HepG2 (cell line): ENCODE results near the gene MRPL10. TPM values are rescaled to one million over a fixed set of nuclear protein-coding genes. Genes with fewer than 3 reads are reported as not detected.

Experiments
- ATAC-seq: fragments of 200-7000 bp; cut with Tn5 transposase; 3 replicates; pipeline ENCODE4 v1.9.1; 2020; ENCODE audit warnings: mild to moderate bottlenecking, moderate library complexity
- BruUV-seq: library from RNA; stranded (reverse); fragments of 400-500 nt; replicated peaks from 2 replicates; lab custom pipeline; 2021; lab: Mats Ljungman, UMichigan
- CTCF ChIA-PET: fragments of 300-600 bp; formaldehyde crosslinking; extraction: SDS; loops from one replicate; lab custom pipeline; 2021; ENCODE audit warnings: low total read pairs, inconsistent platforms, low intra/inter-chr PET ratio; lab: Yijun Ruan, JAX
- POLR2A ChIA-PET: fragments of 350-600 bp; sonication (Branson Sonifier 250); formaldehyde crosslinking; loops from one replicate; lab custom pipeline; 2020; ENCODE audit warnings: antibody characterized with exemption, inconsistent platforms; lab: Yijun Ruan, JAX
- DNase-seq: peaks from one replicate; pipeline ENCODE4 v3.0.0-alpha.2; 2015; ENCODE audit warnings: low spot score
- FAIRE-seq: peaks from 3 replicates; lab custom pipeline; 2011; peaks lifted over from hg19 to GRCh38; lab: Jason Lieb, UNC
- H2AFZ ChIP-seq: one replicate; pipeline ENCODE4 v1.6.1; 2011; ENCODE audit warnings: low read length, inconsistent platforms
- H3K27ac ChIP-seq: fragments of 300-600 bp; 3 replicates; pipeline ENCODE4 v1.8.0; 2011; ENCODE audit warnings: mixed run types, mild to moderate bottlenecking, mixed read lengths, low read length, inconsistent platforms; ENCODE audit not compliant: insufficient read depth; ENCODE audit errors: extremely low read length
- H3K27me3 ChIP-seq, 2 experiments: fragments of 200-600 bp in 1 of 2; 2 replicates in 1 of 2; 3 replicates in 1 of 2; pipeline versions ENCODE4 v1.6.0 to v1.8.0; 2011; ENCODE audit warnings: low read length in 2 of 2, mild to moderate bottlenecking in 2 of 2, moderate library complexity in 2 of 2, inconsistent platforms in 1 of 2; ENCODE audit not compliant: insufficient read depth in 2 of 2, control insufficient read depth in 1 of 2
- H3K36me3 ChIP-seq, 2 experiments: fragments of 200-600 bp in 1 of 2; replicated peaks in 1 of 2; 2 replicates in 1 of 2; 3 replicates in 1 of 2; pipeline versions ENCODE4 v1.5.1 to v1.8.0; 2011; ENCODE audit warnings: low read length in 2 of 2, inconsistent platforms in 1 of 2; ENCODE audit not compliant: insufficient read depth in 2 of 2, control insufficient read depth in 1 of 2
- H3K4me1 ChIP-seq: 2 replicates; pipeline ENCODE4 v1.5.1; 2012; ENCODE audit warnings: low read length, inconsistent platforms; ENCODE audit not compliant: insufficient read depth
- H3K4me2 ChIP-seq: 2 replicates; pipeline ENCODE4 v1.6.0; 2011; ENCODE audit warnings: low read depth, low read length, inconsistent platforms
- H3K4me3 ChIP-seq, 3 experiments: fragments of 200-600 bp in 1 of 3; sonication (generic), shearing (Covaris generic) in 1 of 3; replicated peaks in 1 of 3; 2 replicates each; pipeline ENCODE4 v1.5.1; 2011 to 2016; ENCODE audit warnings: low read length in 3 of 3, inconsistent platforms in 2 of 3, low read depth in 2 of 3, mild to moderate bottlenecking in 2 of 3, control low read depth in 1 of 3, mixed read lengths in 1 of 3; ENCODE audit not compliant: insufficient read depth in 1 of 3
- H3K79me2 ChIP-seq: one replicate; pipeline ENCODE4 v1.6.1; 2011; ENCODE audit warnings: low read length, inconsistent platforms; ENCODE audit not compliant: insufficient read depth
- H3K9ac ChIP-seq: 2 replicates; pipeline ENCODE4 v1.6.0; 2011; ENCODE audit warnings: mild to moderate bottlenecking, low read depth, low read length, inconsistent platforms; ENCODE audit not compliant: insufficient read depth
- H3K9me3 ChIP-seq: 2 replicates; pipeline ENCODE4 v1.5.1; 2012; ENCODE audit warnings: mild to moderate bottlenecking, low read length
- H4K20me1 ChIP-seq: 2 replicates; pipeline ENCODE4 v1.6.0; 2011; ENCODE audit warnings: inconsistent platforms, mild to moderate bottlenecking, low read length, moderate library complexity; ENCODE audit not compliant: insufficient read depth
- CBFB ChIP-seq: sonication (generic); formaldehyde crosslinking; IDR thresholded peaks from 2 replicates; pipeline ENCODE4 v1.4.0; 2020; ENCODE audit warnings: missing genetic modification reagents
- FOSL1 ChIP-seq: sonication (generic); formaldehyde crosslinking; IDR thresholded peaks from 2 replicates; pipeline ENCODE4 v1.9.0; 2021; ENCODE audit warnings: missing genetic modification reagents, borderline replicate concordance
- FOXJ3 ChIP-seq: sonication (generic); formaldehyde crosslinking; IDR thresholded peaks from 2 replicates; pipeline ENCODE4 v1.4.0; 2020; ENCODE audit warnings: missing genetic modification reagents, mild to moderate bottlenecking, borderline replicate concordance
- ISX ChIP-seq: sonication (generic); formaldehyde crosslinking; conservative IDR thresholded peaks from 2 replicates; pipeline ENCODE4 v1.5.0; 2020; ENCODE audit warnings: missing genetic modification reagents
- MEIS2 ChIP-seq: sonication (generic); formaldehyde crosslinking; IDR thresholded peaks from 2 replicates; pipeline ENCODE4 v1.9.0; 2021; ENCODE audit warnings: mild to moderate bottlenecking, missing genetic modification reagents
- NBN ChIP-seq: fragments of 450-650 bp; conservative IDR thresholded peaks from 2 replicates; pipeline ENCODE4 v1.6.1; 2017
- NRL ChIP-seq: sonication (generic); formaldehyde crosslinking; IDR thresholded peaks from 2 replicates; pipeline ENCODE4 v1.5.0; 2020; ENCODE audit warnings: missing genetic modification reagents, mild to moderate bottlenecking, moderate library complexity, borderline replicate concordance
- SP140L ChIP-seq: sonication (generic); formaldehyde crosslinking; IDR thresholded peaks from 2 replicates; pipeline ENCODE4 v1.4.0; 2020; ENCODE audit warnings: missing genetic modification reagents, borderline replicate concordance
- TBP ChIP-seq: sonication (generic); formaldehyde crosslinking; IDR thresholded peaks from 2 replicates; pipeline ENCODE4 v1.5.0; 2020; ENCODE audit warnings: missing genetic modification reagents
- THAP11 ChIP-seq: IDR thresholded peaks from 2 replicates; pipeline ENCODE4 v1.6.1; 2016; ENCODE audit warnings: missing biosample characterization, missing genetic modification reagents
- ZNF205 ChIP-seq: IDR thresholded peaks from 2 replicates; pipeline ENCODE4 v1.6.1; 2018; ENCODE audit warnings: missing biosample characterization, missing genetic modification reagents
- ZNF263 ChIP-seq: sonication (generic); formaldehyde crosslinking; IDR thresholded peaks from 2 replicates; pipeline ENCODE4 v1.4.0; 2020; ENCODE audit warnings: missing genetic modification reagents
- ZNF350 ChIP-seq: sonication (generic); formaldehyde crosslinking; IDR thresholded peaks from 2 replicates; pipeline ENCODE4 v1.4.0; 2020; ENCODE audit warnings: mild to moderate bottlenecking, low read depth, missing genetic modification reagents, borderline replicate concordance
- ZNF468 ChIP-seq: sonication (generic); formaldehyde crosslinking; IDR thresholded peaks from 2 replicates; pipeline ENCODE4 v1.8.0; 2022; ENCODE audit warnings: mild to moderate bottlenecking, moderate library complexity, missing genetic modification reagents
- ZNF563 ChIP-seq: sonication (generic); formaldehyde crosslinking; IDR thresholded peaks from 2 replicates; pipeline ENCODE4 v1.8.0; 2022; ENCODE audit warnings: mild to moderate bottlenecking, moderate library complexity, missing genetic modification reagents
- ZNF616 ChIP-seq: sonication (generic); formaldehyde crosslinking; IDR thresholded peaks from 2 replicates; pipeline ENCODE4 v1.5.0; 2020; ENCODE audit warnings: low read depth, mild to moderate bottlenecking, missing genetic modification reagents
- WGBS: methylation state at CpG from one replicate; pipeline ENCODE4 v1.1.6; 2017; ENCODE audit warnings: low lambda C conversion rate; 5-methylcytosine and 5-hydroxymethylcytosine counted together
- in situ Hi-C: cut with HindIII; loops from 2 replicates; pipeline ENCODE4 v1.10.0; 2017; ENCODE audit warnings: low pct_unique_long_range_greater_than_20kb; ENCODE audit not compliant: extremely low pct_ligation_motif_present
- intact Hi-C: fragments of 100-400 bp; cut with micrococcal nuclease; formaldehyde crosslinking; loops from one replicate; pipeline ENCODE4 v1.10.0; 2022; ENCODE audit not compliant: unreplicated experiment
- polyA plus RNA-seq, 8 experiments: library from polyadenylated mRNA; depleted of rRNA in 3 of 8; stranded (reverse) in 7 of 8; unstranded in 1 of 8; fragments of >200 nt; fragmentation: Illumina TruSeq in 4 of 8; extraction: Trizol in 4 of 8; gene quantifications; 2 replicates each; pipeline versions ENCODE4 v1.2.1 to v1.2.3, GENCODE V29; 2011 to 2016; ENCODE audit warnings: low read depth in 4 of 8, missing spikeins in 1 of 8, mixed read lengths in 1 of 8; ENCODE audit not compliant: insufficient read depth in 1 of 8
- total RNA-seq, 5 experiments: library from RNA; depleted of rRNA; stranded (reverse); fragments of >200 nt; fragmentation: Illumina TruSeq; extraction: Trizol; gene quantifications; 2 replicates each; pipeline ENCODE4 v1.2.3, GENCODE V29; 2016; ENCODE audit warnings: low read depth in 1 of 5
- TF ChIP-seq, protein P1 (sequence below): sonication (generic); formaldehyde crosslinking; IDR thresholded peaks from 2 replicates; pipeline ENCODE4 v1.5.0; 2020; ENCODE audit warnings: missing genetic modification reagents, mild to moderate bottlenecking, borderline replicate concordance
- TF ChIP-seq, protein P2 (sequence below): sonication (generic); formaldehyde crosslinking; IDR thresholded peaks from 2 replicates; pipeline ENCODE4 v1.5.1; 2020; ENCODE audit warnings: mild to moderate bottlenecking, missing genetic modification reagents, moderate library complexity

The MRPL10 gene
- total and polyA plus RNA-seq, 2 of the 13 experiments (the other 11 are each of a cell fraction or from before 2014, with no cell fraction given), result 56.7 to 149 TPM

DNA sequence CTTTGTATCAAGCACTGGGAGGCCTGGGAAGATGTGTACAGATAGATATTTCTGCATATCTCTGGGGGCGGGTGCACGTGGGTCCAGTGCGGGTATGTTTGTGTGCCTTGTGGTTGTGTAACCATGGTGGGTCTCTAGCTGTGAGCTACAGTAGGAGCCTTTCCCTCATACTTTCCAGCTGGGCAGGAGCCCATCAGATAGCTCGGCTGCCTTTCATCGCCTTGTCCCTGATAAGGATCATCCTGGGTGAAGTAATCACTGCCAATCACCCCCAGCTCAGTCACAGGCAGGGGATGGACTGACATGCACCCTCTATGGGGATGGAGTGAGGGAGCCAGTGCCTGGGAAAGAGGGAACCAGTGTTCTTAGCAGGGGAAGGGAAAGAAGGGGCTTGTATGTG, 12.9 kb upstream of the MRPL10 start (continued):
- TF ChIP-seq MEIS2 (CRISPR knock-in tag) (0 out of 2 replicates have a peak, but pooled peaks have one; percentile 26), THAP11 (CRISPR knock-in tag) (peak; percentile 51; the same call in 1 of the 2 replicates), ZNF350 (CRISPR knock-in tag) (peak; percentile 26; the same call in 1 of the 2 replicates)

DNA sequence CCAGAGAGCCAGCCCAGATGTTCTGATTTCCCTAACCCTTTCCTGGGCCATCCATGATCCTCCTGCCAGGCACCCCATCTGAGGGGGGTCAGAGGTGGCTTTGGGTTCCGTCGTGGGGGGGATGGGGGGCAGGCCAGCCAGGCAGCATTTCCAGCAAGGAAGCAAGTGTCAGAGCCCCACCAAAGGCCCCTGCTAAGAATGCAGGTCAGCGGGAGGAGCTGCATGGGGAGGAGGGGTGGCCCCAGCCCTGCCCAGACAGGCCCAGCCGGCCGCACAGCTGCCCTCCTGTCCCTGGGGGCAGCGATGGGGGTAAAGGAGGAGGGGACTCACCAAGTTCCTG, 12.0 kb upstream of the MRPL10 start:
- intact Hi-C loops, result loop anchor here (2.0 kb wide), 1 partner anchor 105 kb away; no protein-coding TSS in a partner anchor
- in situ Hi-C loops, result loop anchor here (5.0 kb wide), 2 partner anchors 49 to 174 kb away; no protein-coding TSS in a partner anchor
- TF ChIP-seq ZNF563, result no peak
- no peak for TF ChIP-seq CBFB (CRISPR knock-in tag)
- no peak for TF ChIP-seq ZNF616 (CRISPR knock-in tag)
- no peak for TF ChIP-seq ZNF468
- TF ChIP-seq NRL, result no peak
- no peak for TF ChIP-seq NBN
- no peak for TF ChIP-seq ISX (CRISPR knock-in tag)
- TF ChIP-seq FOXJ3 (CRISPR knock-in tag), result no peak
- TF ChIP-seq ZNF205 (CRISPR knock-in tag), result 0 out of 2 replicates have a peak, but pooled peaks have one; percentile 51
- no peak for TF ChIP-seq SP140L (CRISPR knock-in tag)
- TF ChIP-seq, protein P1, sequence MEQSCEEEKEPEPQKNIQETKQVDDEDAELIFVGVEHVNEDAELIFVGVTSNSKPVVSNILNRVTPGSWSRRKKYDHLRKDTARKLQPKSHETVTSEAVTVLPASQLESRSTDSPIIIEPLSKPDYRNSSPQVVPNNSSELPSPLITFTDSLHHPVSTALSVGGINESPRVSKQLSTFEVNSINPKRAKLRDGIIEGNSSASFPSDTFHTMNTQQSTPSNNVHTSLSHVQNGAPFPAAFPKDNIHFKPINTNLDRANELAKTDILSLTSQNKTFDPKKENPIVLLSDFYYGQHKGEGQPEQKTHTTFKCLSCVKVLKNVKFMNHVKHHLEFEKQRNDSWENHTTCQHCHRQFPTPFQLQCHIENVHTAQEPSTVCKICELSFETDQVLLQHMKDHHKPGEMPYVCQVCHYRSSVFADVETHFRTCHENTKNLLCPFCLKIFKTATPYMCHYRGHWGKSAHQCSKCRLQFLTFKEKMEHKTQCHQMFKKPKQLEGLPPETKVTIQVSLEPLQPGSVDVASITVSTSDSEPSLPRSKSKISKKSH (CRISPR knock-in tag), result peak; percentile 57; the same call in 1 of the 2 replicates
- TF ChIP-seq FOSL1 (CRISPR knock-in tag), result no peak
- TF ChIP-seq ZNF263, result peak; percentile 74; the same call in 1 of the 2 replicates
- no peak for TF ChIP-seq TBP
- TF ChIP-seq, protein P2, sequence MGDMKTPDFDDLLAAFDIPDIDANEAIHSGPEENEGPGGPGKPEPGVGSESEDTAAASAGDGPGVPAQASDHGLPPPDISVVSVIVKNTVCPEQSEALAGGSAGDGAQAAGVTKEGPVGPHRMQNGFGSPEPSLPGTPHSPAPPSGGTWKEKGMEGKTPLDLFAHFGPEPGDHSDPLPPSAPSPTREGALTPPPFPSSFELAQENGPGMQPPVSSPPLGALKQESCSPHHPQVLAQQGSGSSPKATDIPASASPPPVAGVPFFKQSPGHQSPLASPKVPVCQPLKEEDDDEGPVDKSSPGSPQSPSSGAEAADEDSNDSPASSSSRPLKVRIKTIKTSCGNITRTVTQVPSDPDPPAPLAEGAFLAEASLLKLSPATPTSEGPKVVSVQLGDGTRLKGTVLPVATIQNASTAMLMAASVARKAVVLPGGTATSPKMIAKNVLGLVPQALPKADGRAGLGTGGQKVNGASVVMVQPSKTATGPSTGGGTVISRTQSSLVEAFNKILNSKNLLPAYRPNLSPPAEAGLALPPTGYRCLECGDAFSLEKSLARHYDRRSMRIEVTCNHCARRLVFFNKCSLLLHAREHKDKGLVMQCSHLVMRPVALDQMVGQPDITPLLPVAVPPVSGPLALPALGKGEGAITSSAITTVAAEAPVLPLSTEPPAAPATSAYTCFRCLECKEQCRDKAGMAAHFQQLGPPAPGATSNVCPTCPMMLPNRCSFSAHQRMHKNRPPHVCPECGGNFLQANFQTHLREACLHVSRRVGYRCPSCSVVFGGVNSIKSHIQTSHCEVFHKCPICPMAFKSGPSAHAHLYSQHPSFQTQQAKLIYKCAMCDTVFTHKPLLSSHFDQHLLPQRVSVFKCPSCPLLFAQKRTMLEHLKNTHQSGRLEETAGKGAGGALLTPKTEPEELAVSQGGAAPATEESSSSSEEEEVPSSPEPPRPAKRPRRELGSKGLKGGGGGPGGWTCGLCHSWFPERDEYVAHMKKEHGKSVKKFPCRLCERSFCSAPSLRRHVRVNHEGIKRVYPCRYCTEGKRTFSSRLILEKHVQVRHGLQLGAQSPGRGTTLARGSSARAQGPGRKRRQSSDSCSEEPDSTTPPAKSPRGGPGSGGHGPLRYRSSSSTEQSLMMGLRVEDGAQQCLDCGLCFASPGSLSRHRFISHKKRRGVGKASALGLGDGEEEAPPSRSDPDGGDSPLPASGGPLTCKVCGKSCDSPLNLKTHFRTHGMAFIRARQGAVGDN (CRISPR knock-in tag), result peak; percentile 20; the same call in 1 of the 2 replicates
- TF ChIP-seq, all 625 proteins: peak for 4
- H3K27ac ChIP-seq, result no peak overlapping the region
- H3K79me2 ChIP-seq, result peaks cover 10% of the 10 kb centered on the region
- H4K20me1 ChIP-seq, result no peaks in the 10 kb centered on the region
- no peak overlapping the region for H2AFZ ChIP-seq
- ATAC-seq (no peak), FAIRE-seq (no peak), DNase-seq (no peak)
- no peaks in the 10 kb centered on the region; a peak in 2 of 5 replicates for H3K36me3 ChIP-seq
- H3K9me3 ChIP-seq, result no peaks in the 10 kb centered on the region
- POLR2A ChIA-PET, result interaction anchor here (0.7 to 4.8 kb wide), 8 partner anchors 12 to 252 kb away, joined by 3 to 30 read pairs (median 6); partner anchors contain the start of genes LRRC46, MRPL10, PNPO and SP2
- BruUV-seq, result no TSS peak
- CTCF ChIA-PET, result interaction anchor here (0.7 to 5.6 kb wide), 3 partner anchors 46 to 175 kb away, joined by 3 to 162 read pairs (median 4); partner anchors contain the start of gene SP2
- peaks cover 58% of the 10 kb centered on the region for H3K4me1 ChIP-seq
- H3K27me3 ChIP-seq, result peaks cover 0 to 2% of the 10 kb centered on the region in 2 experiments; a peak in 1 of 5 replicates
- WGBS, result 0% methylated on average over 6 of the region's 6 CpGs
- peak overlapping the region in 1 of 3 experiments; percentile 13; a peak in 1 of 6 replicates for H3K4me3 ChIP-seq
- H3K4me2 ChIP-seq, result peak overlapping the region; percentile 89
- no peak overlapping the region for H3K9ac ChIP-seq
